ENCODE data around the gene GALNT2. TPM values are rescaled to one million over a fixed set of nuclear protein-coding genes. Genes with fewer than 3 reads are reported as not detected.

Gene GALNT2
- total and polyA plus RNA-seq, 2 donors (not counting 1 experiment from before 2014, with no cell fraction given) = 19.0 to 184 TPM

- ChIA-PET CTCF (interaction anchor here (0.8 to 1.9 kb wide), 8 partner anchors 17 to 443 kb away, joined by 3 to 6 read pairs (median 3); no protein-coding TSS in a partner anchor), POLR2A (interaction anchor here (0.6 to 0.8 kb wide), 2 partner anchors 18 to 399 kb away, joined by 4 to 5 read pairs; no protein-coding TSS in a partner anchor)
- no peaks in the 10 kb centered on the region for H3K9me3 Mint-ChIP-seq (ENCODE audit: insufficient read depth)
- Histone ChIP-seq H3K4me3 (ENCODE audit: control extremely low read depth in 1 of 5, extremely low read depth in 1 of 5, insufficient read depth in 1 of 5, low read depth in 2 of 5, low read length in 4 of 5) (no peak overlapping the region), H3K79me2 (ENCODE audit: control insufficient read depth, insufficient read depth, low read length) (peaks cover 88% of the 10 kb centered on the region), H4K20me1 (ENCODE audit: control insufficient read depth, insufficient read depth, low read length, poor library complexity, severe bottlenecking) (peaks cover 45% of the 10 kb centered on the region), H3K27me3 (replicated peaks in 1 of 4; ENCODE audit: control extremely low read depth in 1 of 4, control insufficient read depth in 3 of 4, insufficient read depth in 4 of 4, low read length in 3 of 4) (no peaks in the 10 kb centered on the region), H3K4me2 (replicated peaks; ENCODE audit: low read depth, low read length, poor library complexity, severe bottlenecking) (peak overlapping the region; percentile 31), H3K4me1 (ENCODE audit: control insufficient read depth in 2 of 2, insufficient read depth in 2 of 2, low read length in 2 of 2) (peaks cover 33 to 41% of the 10 kb centered on the region in 2 donors), H3K9ac (ENCODE audit: low read length) (no peak overlapping the region), H2AFZ (ENCODE audit: insufficient read depth, low read depth, low read length, poor library complexity, severe bottlenecking) (no peak overlapping the region), H3K9me3 (ENCODE audit: control extremely low read depth in 1 of 3, control insufficient read depth in 2 of 3, insufficient read depth in 1 of 3, low read length in 2 of 3) (no peaks in the 10 kb centered on the region), H3K27ac (ENCODE audit: low read length in 2 of 2) (no peak overlapping the region), H3K36me3 (replicated peaks in 1 of 2; ENCODE audit: control extremely low read depth in 1 of 2, control insufficient read depth in 1 of 2, extremely low read depth in 1 of 2, insufficient read depth in 2 of 2, low read length in 1 of 2) (no peaks in the 10 kb centered on the region)
- H3K4me3 Mint-ChIP-seq = peak overlapping the region; percentile 78
- H3K4me1 Mint-ChIP-seq = peaks cover 74% of the 10 kb centered on the region
- TF ChIP-seq EZH2 (IDR thresholded peaks at IDR 0.05; ENCODE audit: borderline replicate concordance, insufficient read depth, low read depth, low read length, poor library complexity, severe bottlenecking) = no peak
- TF ChIP-seq, protein P1, sequence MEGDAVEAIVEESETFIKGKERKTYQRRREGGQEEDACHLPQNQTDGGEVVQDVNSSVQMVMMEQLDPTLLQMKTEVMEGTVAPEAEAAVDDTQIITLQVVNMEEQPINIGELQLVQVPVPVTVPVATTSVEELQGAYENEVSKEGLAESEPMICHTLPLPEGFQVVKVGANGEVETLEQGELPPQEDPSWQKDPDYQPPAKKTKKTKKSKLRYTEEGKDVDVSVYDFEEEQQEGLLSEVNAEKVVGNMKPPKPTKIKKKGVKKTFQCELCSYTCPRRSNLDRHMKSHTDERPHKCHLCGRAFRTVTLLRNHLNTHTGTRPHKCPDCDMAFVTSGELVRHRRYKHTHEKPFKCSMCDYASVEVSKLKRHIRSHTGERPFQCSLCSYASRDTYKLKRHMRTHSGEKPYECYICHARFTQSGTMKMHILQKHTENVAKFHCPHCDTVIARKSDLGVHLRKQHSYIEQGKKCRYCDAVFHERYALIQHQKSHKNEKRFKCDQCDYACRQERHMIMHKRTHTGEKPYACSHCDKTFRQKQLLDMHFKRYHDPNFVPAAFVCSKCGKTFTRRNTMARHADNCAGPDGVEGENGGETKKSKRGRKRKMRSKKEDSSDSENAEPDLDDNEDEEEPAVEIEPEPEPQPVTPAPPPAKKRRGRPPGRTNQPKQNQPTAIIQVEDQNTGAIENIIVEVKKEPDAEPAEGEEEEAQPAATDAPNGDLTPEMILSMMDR (IDR thresholded peaks at IDR 0.05) = no peak
- 23% methylated on average over 17 of the region's 19 CpGs for WGBS (ENCODE audit: insufficient coverage)
- intact Hi-C loops (cut with micrococcal nuclease) = loop anchor here (1.0 to 2.0 kb wide), 2 partner anchors 18 to 37 kb away; partner anchors contain the start of gene GALNT2
- DNase-seq (peak; percentile 53), ATAC-seq (ENCODE audit: low read depth) (peak; percentile 82)
- no peaks in the 10 kb centered on the region for H3K27me3 Mint-ChIP-seq
- peak overlapping the region; percentile 79 for H3K27ac Mint-ChIP-seq
Observed at GRCh38 chr1:230104395-230105244, 37.6 kb downstream of the GALNT2 start.
